Neural cell (in vitro differentiated cells): Measurements from ENCODE around the gene SRP14. TPM values are rescaled to one million over a fixed set of nuclear protein-coding genes. Genes with fewer than 3 reads are reported as not detected.
A peak's percentile ranks its signal among the peaks of the same experiment; 100 is the strongest.

Experiments
- H2AFZ ChIP-seq: fragments of 200-600, 300-800 bp; sonication (generic), shearing (Covaris generic); 2 replicates; pipeline ENCODE4 v1.6.0; 2014; ENCODE audit warnings: low read depth, mild to moderate bottlenecking, antibody characterized with exemption, low read length, moderate library complexity
- H3F3A ChIP-seq: fragments of 200-600 bp; shearing (Covaris generic); 2 replicates; pipeline ENCODE4 v1.6.1; 2016; ENCODE audit warnings: mild to moderate bottlenecking, moderate library complexity, mixed read lengths, antibody characterized with exemption, low read length; ENCODE audit not compliant: insufficient read depth, poor library complexity, severe bottlenecking
- H3K27ac ChIP-seq: fragments of 200-600, 300-800 bp; sonication (generic), shearing (Covaris generic); 2 replicates; pipeline ENCODE4 v1.5.1; 2014; ENCODE audit warnings: mild to moderate bottlenecking, low read length, moderate library complexity
- H3K27me3 ChIP-seq: fragments of 300-800, 200-600 bp; sonication (generic), shearing (Covaris generic); 2 replicates; pipeline ENCODE4 v1.6.0; 2014; ENCODE audit warnings: mild to moderate bottlenecking, low read depth, low read length, moderate library complexity; ENCODE audit not compliant: insufficient read depth
- H3K36me3 ChIP-seq: fragments of 300-800, 200-600 bp; sonication (generic), shearing (Covaris generic); 2 replicates; pipeline ENCODE4 v1.5.1; 2014; ENCODE audit warnings: mild to moderate bottlenecking, antibody characterized with exemption, low read length, moderate library complexity; ENCODE audit not compliant: insufficient read depth
- H3K4me2 ChIP-seq: fragments of 300-800, 200-600 bp; sonication (generic), shearing (Covaris generic); 2 replicates; pipeline ENCODE4 v1.6.0; 2014; ENCODE audit warnings: mild to moderate bottlenecking, low read length
- H3K4me3 ChIP-seq: fragments of 300-800, 200-600 bp; sonication (generic), shearing (Covaris generic); 2 replicates; pipeline ENCODE4 v1.5.1; 2014; ENCODE audit warnings: mild to moderate bottlenecking, low read length, moderate library complexity
- H3K79me2 ChIP-seq: fragments of 200-600 bp; shearing (Covaris generic); replicated peaks from 2 replicates; pipeline ENCODE4 v1.6.0; 2014; ENCODE audit warnings: mild to moderate bottlenecking, low read length, moderate library complexity; ENCODE audit not compliant: insufficient read depth
- H3K9ac ChIP-seq: fragments of 300-800, 200-600 bp; sonication (generic), shearing (Covaris generic); 2 replicates; pipeline ENCODE4 v1.6.1; 2016; ENCODE audit warnings: mild to moderate bottlenecking, low read length, mixed read lengths
- H3K9me2 ChIP-seq: fragments of 200-600 bp; shearing (Covaris generic); 2 replicates; pipeline ENCODE4 v1.6.1; 2016; ENCODE audit warnings: mild to moderate bottlenecking, low read length, mixed read lengths; ENCODE audit not compliant: insufficient read depth
- H3K9me3 ChIP-seq: fragments of 200-600, 300-800 bp; sonication (generic), shearing (Covaris generic); 2 replicates; pipeline ENCODE4 v1.6.1; 2016; ENCODE audit warnings: mild to moderate bottlenecking, mixed run types, low read length, moderate library complexity, mixed read lengths
- H4K20me1 ChIP-seq: fragments of 200-600 bp; shearing (Covaris generic); 2 replicates; pipeline ENCODE4 v1.6.1; 2016; ENCODE audit warnings: mild to moderate bottlenecking, mixed run types; ENCODE audit not compliant: insufficient read depth
- EP300 ChIP-seq: fragments of 450-650 bp; conservative IDR thresholded peaks from 2 replicates; pipeline ENCODE4 v1.6.1; 2014; ENCODE audit warnings: antibody characterized with exemption, mild to moderate bottlenecking, moderate library complexity; ENCODE audit not compliant: poor library complexity, severe bottlenecking
- EZH2 ChIP-seq: fragments of 200-600, 300-800 bp; shearing (Covaris generic), sonication (generic); IDR thresholded peaks from 2 replicates; pipeline ENCODE4 v1.6.1; 2014; ENCODE audit warnings: antibody characterized with exemption, low read length, borderline replicate concordance, mild to moderate bottlenecking; ENCODE audit not compliant: insufficient read depth, poor library complexity, severe bottlenecking
- MXI1 ChIP-seq: fragments of 450-650 bp; conservative IDR thresholded peaks from 2 replicates; pipeline ENCODE4 v1.6.1; 2014; ENCODE audit warnings: antibody characterized with exemption, mild to moderate bottlenecking; ENCODE audit not compliant: poor library complexity, severe bottlenecking
- POLR2AphosphoS5 ChIP-seq: IDR thresholded peaks from 2 replicates; pipeline ENCODE4 v1.6.1; 2012
- RAD21 ChIP-seq: fragments of 450-650 bp; conservative IDR thresholded peaks from 2 replicates; pipeline ENCODE4 v1.6.1; 2014; ENCODE audit warnings: antibody characterized with exemption, mild to moderate bottlenecking, moderate library complexity
- SMC3 ChIP-seq: fragments of 450-650 bp; conservative IDR thresholded peaks from 2 replicates; pipeline ENCODE4 v1.6.1; 2014; ENCODE audit warnings: antibody characterized with exemption, mild to moderate bottlenecking, moderate library complexity; ENCODE audit not compliant: poor library complexity
- TAF1 ChIP-seq: IDR thresholded peaks from 2 replicates; pipeline ENCODE4 v1.6.1; 2012; ENCODE audit warnings: low read depth
- polyA plus RNA-seq: library from polyadenylated mRNA; depleted of rRNA; stranded (reverse); fragments of >200 nt; gene quantifications from 2 replicates; pipeline ENCODE4 v1.2.3, GENCODE V29; 2014
- TF ChIP-seq, protein P1 (sequence below): fragments of 450-650 bp; IDR thresholded peaks from 2 replicates; pipeline ENCODE4 v1.5.1; 2014; ENCODE audit warnings: antibody characterized with exemption, mild to moderate bottlenecking, moderate library complexity; ENCODE audit not compliant: poor library complexity, severe bottlenecking
- TF ChIP-seq, protein P2 (sequence below): IDR thresholded peaks from 2 replicates; pipeline ENCODE4 v1.6.1; 2012; ENCODE audit warnings: borderline replicate concordance

The SRP14 gene
- polyA plus RNA-seq, 1 donor from 2014 or later, result 490 TPM

DNA sequence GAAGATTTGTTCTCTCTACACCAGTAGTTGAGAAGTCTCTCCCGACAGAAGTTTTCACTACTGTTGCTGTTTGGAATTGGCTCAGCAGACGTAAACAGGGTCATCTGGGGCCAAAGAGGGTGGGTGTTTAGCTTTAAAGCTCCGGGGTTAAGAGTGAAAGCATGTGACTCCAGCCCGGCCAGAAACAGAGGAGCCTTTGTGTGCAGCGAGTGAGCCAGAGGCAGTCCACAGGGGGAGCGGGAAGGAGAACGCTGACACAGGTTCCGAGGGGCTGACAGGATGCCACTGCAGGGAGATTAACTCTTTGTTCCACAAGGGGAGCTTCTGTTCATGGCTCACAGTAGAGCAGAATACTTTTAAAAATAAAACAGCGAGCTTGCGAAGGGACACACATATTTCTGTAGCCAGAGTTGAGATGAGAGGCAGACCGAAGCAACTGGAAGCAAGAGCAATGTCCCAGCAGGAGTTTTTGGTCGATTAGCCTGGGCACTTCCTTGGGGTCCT is 42.8 kb upstream of the SRP14 start:
- Histone ChIP-seq H3K9ac (peak overlapping the region; percentile 16), H3F3A (no peaks in the 10 kb centered on the region), H3K36me3 (no peaks in the 10 kb centered on the region), H3K9me2 (no peaks in the 10 kb centered on the region), H3K27me3 (no peaks in the 10 kb centered on the region), H4K20me1 (no peaks in the 10 kb centered on the region), H3K4me3 (peak overlapping the region; percentile 52), H3K4me2 (no peak overlapping the region), H2AFZ (no peak overlapping the region), H3K79me2 (no peaks in the 10 kb centered on the region), H3K9me3 (no peaks in the 10 kb centered on the region), H3K27ac (no peak overlapping the region)
- TF ChIP-seq, protein P1, sequence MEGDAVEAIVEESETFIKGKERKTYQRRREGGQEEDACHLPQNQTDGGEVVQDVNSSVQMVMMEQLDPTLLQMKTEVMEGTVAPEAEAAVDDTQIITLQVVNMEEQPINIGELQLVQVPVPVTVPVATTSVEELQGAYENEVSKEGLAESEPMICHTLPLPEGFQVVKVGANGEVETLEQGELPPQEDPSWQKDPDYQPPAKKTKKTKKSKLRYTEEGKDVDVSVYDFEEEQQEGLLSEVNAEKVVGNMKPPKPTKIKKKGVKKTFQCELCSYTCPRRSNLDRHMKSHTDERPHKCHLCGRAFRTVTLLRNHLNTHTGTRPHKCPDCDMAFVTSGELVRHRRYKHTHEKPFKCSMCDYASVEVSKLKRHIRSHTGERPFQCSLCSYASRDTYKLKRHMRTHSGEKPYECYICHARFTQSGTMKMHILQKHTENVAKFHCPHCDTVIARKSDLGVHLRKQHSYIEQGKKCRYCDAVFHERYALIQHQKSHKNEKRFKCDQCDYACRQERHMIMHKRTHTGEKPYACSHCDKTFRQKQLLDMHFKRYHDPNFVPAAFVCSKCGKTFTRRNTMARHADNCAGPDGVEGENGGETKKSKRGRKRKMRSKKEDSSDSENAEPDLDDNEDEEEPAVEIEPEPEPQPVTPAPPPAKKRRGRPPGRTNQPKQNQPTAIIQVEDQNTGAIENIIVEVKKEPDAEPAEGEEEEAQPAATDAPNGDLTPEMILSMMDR, result no peak
- TF ChIP-seq EZH2 (no peak), TAF1 (no peak), RAD21 (no peak), SMC3 (no peak)

DNA sequence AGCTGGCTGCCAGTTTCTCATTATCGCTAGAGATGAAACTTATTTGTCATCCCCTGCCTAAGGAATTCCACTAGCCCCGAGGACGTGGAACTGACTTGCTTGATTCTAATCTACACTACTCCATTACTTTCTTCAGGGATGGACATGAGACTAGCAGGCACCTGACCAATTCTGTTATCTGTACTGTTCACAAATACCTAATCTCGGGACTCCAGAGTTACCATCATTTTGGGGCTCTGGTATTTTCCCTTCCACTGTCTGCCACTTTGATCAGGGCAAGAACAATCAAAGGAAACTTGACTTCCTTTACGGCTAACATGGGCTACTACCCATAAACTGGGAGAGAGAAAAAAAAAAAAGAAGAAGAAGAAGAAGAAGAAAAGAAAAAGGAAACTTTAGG is 41.9 kb upstream of the SRP14 start:
- H3K4me2 ChIP-seq, result no peak overlapping the region
- H3K4me3 ChIP-seq, result no peak overlapping the region
- H3K9me2 ChIP-seq, result no peaks in the 10 kb centered on the region
- H2AFZ ChIP-seq, result no peak overlapping the region
- no peaks in the 10 kb centered on the region for H3K9me3 ChIP-seq
- H3K36me3 ChIP-seq, result no peaks in the 10 kb centered on the region
- H3K27me3 ChIP-seq, result no peaks in the 10 kb centered on the region
- no peak overlapping the region for H3K27ac ChIP-seq
- H3K79me2 ChIP-seq, result no peaks in the 10 kb centered on the region
- TF ChIP-seq MXI1 (no peak), POLR2AphosphoS5 (no peak), EP300 (no peak), EZH2 (no peak), RAD21 (no peak), SMC3 (no peak), TAF1 (no peak)
- TF ChIP-seq, protein P1, result no peak
- TF ChIP-seq, protein P2, sequence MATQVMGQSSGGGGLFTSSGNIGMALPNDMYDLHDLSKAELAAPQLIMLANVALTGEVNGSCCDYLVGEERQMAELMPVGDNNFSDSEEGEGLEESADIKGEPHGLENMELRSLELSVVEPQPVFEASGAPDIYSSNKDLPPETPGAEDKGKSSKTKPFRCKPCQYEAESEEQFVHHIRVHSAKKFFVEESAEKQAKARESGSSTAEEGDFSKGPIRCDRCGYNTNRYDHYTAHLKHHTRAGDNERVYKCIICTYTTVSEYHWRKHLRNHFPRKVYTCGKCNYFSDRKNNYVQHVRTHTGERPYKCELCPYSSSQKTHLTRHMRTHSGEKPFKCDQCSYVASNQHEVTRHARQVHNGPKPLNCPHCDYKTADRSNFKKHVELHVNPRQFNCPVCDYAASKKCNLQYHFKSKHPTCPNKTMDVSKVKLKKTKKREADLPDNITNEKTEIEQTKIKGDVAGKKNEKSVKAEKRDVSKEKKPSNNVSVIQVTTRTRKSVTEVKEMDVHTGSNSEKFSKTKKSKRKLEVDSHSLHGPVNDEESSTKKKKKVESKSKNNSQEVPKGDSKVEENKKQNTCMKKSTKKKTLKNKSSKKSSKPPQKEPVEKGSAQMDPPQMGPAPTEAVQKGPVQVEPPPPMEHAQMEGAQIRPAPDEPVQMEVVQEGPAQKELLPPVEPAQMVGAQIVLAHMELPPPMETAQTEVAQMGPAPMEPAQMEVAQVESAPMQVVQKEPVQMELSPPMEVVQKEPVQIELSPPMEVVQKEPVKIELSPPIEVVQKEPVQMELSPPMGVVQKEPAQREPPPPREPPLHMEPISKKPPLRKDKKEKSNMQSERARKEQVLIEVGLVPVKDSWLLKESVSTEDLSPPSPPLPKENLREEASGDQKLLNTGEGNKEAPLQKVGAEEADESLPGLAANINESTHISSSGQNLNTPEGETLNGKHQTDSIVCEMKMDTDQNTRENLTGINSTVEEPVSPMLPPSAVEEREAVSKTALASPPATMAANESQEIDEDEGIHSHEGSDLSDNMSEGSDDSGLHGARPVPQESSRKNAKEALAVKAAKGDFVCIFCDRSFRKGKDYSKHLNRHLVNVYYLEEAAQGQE, result no peak
- H3K9ac ChIP-seq, result no peak overlapping the region
- no peaks in the 10 kb centered on the region for H3F3A ChIP-seq
- no peaks in the 10 kb centered on the region for H4K20me1 ChIP-seq
